Measurements from ENCODE around the gene NCAPG2.

Gene NCAPG2

DNA sequence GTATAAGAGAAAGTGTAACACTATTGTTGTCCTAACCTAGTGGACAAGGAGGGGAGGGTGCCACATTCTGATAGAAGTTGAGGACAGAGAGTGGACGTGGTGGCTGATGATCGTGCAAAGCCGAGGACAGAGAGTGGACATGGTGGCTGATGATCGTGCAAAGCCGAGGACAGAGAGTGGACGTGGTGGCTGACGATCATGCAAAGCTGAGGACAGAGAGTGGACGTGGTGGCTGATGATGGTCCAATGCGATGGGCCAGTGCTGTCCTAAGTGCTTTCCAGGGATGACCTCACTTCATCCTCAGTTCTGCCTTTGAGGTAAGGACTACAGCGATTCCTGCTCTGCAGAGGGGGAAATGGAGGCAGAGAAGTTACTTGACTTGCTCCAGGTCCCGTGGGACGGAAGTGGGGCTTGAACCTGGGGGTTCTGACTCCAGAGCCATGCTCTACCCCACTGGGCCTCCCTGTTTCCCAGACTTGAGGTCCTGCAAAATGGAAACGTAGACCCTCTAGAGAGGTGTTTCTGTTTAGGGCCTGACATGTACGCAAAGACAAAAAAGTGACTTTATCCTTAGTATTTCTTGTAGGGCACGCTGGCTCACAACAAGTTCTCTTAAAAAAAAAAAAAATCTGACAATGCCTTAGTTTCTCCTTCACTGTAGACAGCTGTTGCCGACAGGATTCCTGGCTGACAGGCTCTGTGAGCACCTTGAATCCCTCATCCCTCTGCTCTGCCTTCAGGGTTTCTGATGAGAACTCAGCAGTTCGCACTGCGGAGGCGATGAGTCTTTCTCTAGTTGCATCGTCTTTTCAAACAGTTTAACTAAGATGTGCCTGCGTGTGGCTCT is 20.3 kb upstream of the NCAPG2 start:
- H3K4me2 ChIP-seq (ENCODE audit: low read length) = no peak overlapping the region
- no peaks in the 10 kb centered on the region for H3K4me1 ChIP-seq
- H3K27me3 ChIP-seq (ENCODE audit: control insufficient read depth, insufficient read depth, low read length) = no peaks in the 10 kb centered on the region
- no peaks in the 10 kb centered on the region for H3K9me3 ChIP-seq (ENCODE audit: control insufficient read depth, low read length)
- no peaks in the 10 kb centered on the region for H3K36me3 ChIP-seq (ENCODE audit: control insufficient read depth, insufficient read depth, low read length)
- H2AFZ ChIP-seq = no peak overlapping the region
- H3K79me2 ChIP-seq = no peaks in the 10 kb centered on the region
- H3K4me3 ChIP-seq (ENCODE audit: low read depth, low read length) = no peak overlapping the region
- H3K27ac ChIP-seq = no peak overlapping the region
- H3K9ac ChIP-seq = no peak overlapping the region
- TF ChIP-seq, protein P1, sequence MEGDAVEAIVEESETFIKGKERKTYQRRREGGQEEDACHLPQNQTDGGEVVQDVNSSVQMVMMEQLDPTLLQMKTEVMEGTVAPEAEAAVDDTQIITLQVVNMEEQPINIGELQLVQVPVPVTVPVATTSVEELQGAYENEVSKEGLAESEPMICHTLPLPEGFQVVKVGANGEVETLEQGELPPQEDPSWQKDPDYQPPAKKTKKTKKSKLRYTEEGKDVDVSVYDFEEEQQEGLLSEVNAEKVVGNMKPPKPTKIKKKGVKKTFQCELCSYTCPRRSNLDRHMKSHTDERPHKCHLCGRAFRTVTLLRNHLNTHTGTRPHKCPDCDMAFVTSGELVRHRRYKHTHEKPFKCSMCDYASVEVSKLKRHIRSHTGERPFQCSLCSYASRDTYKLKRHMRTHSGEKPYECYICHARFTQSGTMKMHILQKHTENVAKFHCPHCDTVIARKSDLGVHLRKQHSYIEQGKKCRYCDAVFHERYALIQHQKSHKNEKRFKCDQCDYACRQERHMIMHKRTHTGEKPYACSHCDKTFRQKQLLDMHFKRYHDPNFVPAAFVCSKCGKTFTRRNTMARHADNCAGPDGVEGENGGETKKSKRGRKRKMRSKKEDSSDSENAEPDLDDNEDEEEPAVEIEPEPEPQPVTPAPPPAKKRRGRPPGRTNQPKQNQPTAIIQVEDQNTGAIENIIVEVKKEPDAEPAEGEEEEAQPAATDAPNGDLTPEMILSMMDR (IDR thresholded peaks at IDR 0.05) = no peak

DNA sequence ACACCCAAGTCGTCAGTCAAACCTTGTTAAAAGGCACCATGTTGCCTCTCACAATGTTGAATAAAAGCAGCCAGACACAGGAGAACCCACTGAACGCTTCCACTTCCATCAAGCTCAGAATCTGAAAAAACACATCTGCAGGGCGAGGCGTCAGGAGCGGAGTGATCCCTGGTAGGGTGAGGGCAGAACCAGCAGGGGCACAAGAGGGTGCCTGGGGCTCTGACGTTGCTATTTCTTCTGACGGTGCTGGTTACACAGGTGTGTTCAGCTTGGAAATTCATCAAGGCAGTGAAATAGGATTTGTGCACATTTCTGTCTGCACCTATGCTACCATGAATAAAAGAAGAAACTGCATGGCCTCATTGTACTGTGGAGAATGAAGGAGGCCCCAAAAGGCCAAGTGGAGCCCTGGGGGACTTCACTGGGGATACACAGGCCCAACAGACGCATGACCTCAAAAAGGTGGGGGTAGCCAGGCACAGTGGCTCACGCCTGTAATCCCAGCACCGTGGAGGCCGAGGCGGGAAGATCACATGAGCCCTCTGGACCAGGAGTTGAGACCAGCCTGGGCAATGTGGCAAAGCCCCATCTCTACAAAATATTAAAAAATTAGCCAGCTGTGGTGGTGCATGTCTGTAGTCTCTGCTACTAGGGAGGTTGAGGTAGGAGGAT is 19.2 kb upstream of the NCAPG2 start:
- Histone ChIP-seq H3K27ac (no peak overlapping the region), H3K9me3 (ENCODE audit: control insufficient read depth, low read length) (no peaks in the 10 kb centered on the region), H3K79me2 (no peaks in the 10 kb centered on the region), H3K9ac (no peak overlapping the region), H3K4me2 (ENCODE audit: low read length) (no peak overlapping the region), H3K4me3 (ENCODE audit: low read depth, low read length) (no peak overlapping the region), H3K4me1 (no peaks in the 10 kb centered on the region), H3K36me3 (ENCODE audit: control insufficient read depth, insufficient read depth, low read length) (no peaks in the 10 kb centered on the region), H2AFZ (no peak overlapping the region), H3K27me3 (ENCODE audit: control insufficient read depth, insufficient read depth, low read length) (no peaks in the 10 kb centered on the region)
- TF ChIP-seq, protein P1 (IDR thresholded peaks at IDR 0.05) = no peak

DNA sequence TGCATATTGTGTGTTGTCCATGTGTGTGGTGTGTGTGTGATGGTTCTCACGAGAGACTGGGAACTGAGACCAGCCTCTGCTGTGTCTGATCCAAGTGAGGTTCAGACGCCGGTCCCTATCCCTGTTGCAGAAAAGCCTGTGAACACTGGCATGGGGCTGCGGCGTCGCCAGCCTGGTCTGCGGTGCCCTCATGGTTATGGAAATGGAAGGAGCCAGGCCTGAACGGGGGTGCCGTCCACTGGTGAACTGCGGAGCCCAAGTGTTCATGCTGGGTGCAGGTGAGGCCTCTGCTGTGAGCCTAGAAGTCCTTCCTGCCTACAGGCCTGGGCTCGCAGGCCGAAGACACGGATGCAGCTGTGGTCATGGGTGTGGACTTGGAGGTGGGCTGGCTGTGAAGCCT is 18.7 kb upstream of the NCAPG2 start:
- H2AFZ ChIP-seq = no peak overlapping the region
- no peaks in the 10 kb centered on the region for H3K9me3 ChIP-seq (ENCODE audit: control insufficient read depth, low read length)
- H3K27ac ChIP-seq = no peak overlapping the region
- TF ChIP-seq, protein P1 (IDR thresholded peaks at IDR 0.05) = no peak
- no peak overlapping the region for H3K4me2 ChIP-seq (ENCODE audit: low read length)
- H3K79me2 ChIP-seq = no peaks in the 10 kb centered on the region
- no peaks in the 10 kb centered on the region for H3K27me3 ChIP-seq (ENCODE audit: control insufficient read depth, insufficient read depth, low read length)
- no peak overlapping the region for H3K9ac ChIP-seq
- H3K4me3 ChIP-seq (ENCODE audit: low read depth, low read length) = no peak overlapping the region
- no peaks in the 10 kb centered on the region for H3K36me3 ChIP-seq (ENCODE audit: control insufficient read depth, insufficient read depth, low read length)
- no peaks in the 10 kb centered on the region for H3K4me1 ChIP-seq

DNA sequence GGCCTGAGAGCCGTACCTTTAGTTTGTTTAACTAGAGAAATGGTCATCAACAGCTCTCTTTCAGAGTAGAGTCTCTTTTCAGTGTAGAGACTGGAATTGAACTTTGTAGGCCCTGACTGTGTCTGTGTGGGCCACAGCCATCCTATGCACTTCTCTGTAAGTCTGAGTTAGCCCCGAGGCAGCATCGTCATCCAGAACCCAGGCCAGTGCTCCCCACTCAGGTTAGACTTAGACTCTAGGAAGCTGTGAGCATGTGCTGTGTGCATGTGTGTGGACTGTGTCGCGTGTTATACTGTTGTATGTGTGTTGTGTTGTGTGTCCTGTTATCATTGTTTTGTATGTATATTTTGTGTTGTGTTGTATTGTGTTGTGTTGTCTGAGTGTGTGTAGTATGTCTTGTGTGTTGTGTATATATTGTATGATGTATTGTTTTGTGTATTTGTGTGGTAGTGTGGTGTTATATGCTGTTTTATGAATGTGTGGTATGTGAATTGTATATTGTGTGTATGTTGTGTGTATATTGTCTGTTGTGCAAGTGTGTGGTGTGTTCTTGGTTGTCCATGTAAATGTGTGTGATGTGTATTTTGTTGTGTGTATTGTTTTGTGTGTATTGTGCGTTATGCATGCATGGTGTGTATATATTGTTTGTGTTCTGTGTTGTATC is 18.1 kb upstream of the NCAPG2 start:
- Histone ChIP-seq H3K27me3 (ENCODE audit: control insufficient read depth, insufficient read depth, low read length) (no peaks in the 10 kb centered on the region), H3K27ac (no peak overlapping the region), H3K4me2 (ENCODE audit: low read length) (no peak overlapping the region), H3K4me1 (no peaks in the 10 kb centered on the region), H3K36me3 (ENCODE audit: control insufficient read depth, insufficient read depth, low read length) (no peaks in the 10 kb centered on the region), H3K9ac (no peak overlapping the region), H2AFZ (no peak overlapping the region), H3K79me2 (no peaks in the 10 kb centered on the region), H3K9me3 (ENCODE audit: control insufficient read depth, low read length) (no peaks in the 10 kb centered on the region), H3K4me3 (ENCODE audit: low read depth, low read length) (no peak overlapping the region)
- TF ChIP-seq, protein P1 (IDR thresholded peaks at IDR 0.05) = no peak
